GM12891 (cell line): Measurements from ENCODE around the gene COL4A1.

Experiments
- POLR2A ChIP-seq: IDR thresholded peaks from 2 replicates; pipeline ENCODE4 v1.6.1; 2011; ENCODE audit warnings: low read depth, low read length, control low read depth
- POLR2AphosphoS5 ChIP-seq: IDR thresholded peaks from 2 replicates; pipeline ENCODE4 v1.6.1; 2011; ENCODE audit warnings: low read depth, low read length, control low read depth
- POU2F2 ChIP-seq: IDR thresholded peaks from 2 replicates; pipeline ENCODE4 v1.6.1; 2011; ENCODE audit warnings: low read depth, mild to moderate bottlenecking, control low read depth, low read length, moderate library complexity

- TF ChIP-seq POLR2A: no peak
- no peak for TF ChIP-seq POLR2AphosphoS5
- TF ChIP-seq POU2F2: no peak
Measured at GRCh38 chr13:110268576-110269185, 38.3 kb downstream of the COL4A1 start.
